Measurements from ENCODE around the gene TBC1D9. TPM values are rescaled to one million over a fixed set of nuclear protein-coding genes. Genes with fewer than 3 reads are reported as not detected.

The TBC1D9 gene
- total RNA-seq, 4 donors from 2014 or later: 1.5 to 3.5 (median 2.2) TPM

DNA sequence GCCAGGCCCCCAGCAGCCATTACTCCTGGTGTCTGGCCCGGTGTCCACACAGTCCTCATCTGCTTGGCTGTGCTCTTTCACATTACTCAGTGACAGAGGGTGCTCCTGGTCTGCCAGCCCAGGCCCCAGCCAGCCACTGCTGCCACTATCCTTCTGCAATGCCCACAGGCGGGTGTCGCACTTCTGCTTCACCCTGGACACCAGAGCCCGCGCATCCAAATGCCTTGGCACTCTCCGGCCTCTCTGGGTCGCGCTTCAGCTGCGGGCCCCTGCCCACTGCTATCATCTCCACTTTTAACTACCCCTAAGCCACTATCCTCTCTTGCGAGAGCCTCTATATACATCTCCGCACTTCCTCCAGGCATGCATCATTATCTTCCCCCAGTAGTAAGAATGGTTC lies 111.0 kb downstream of the TBC1D9 start:
- in situ Hi-C loops (cut with MboI; ENCODE audit: low sequenced_read_pairs in 4 of 4) (no loop called here), intact Hi-C loops (cut with DNase I; ENCODE audit: low total_unique reads) (no loop called here)
- no peaks in the 10 kb centered on the region for H3K36me3 ChIP-seq
- TF ChIP-seq, protein P1, sequence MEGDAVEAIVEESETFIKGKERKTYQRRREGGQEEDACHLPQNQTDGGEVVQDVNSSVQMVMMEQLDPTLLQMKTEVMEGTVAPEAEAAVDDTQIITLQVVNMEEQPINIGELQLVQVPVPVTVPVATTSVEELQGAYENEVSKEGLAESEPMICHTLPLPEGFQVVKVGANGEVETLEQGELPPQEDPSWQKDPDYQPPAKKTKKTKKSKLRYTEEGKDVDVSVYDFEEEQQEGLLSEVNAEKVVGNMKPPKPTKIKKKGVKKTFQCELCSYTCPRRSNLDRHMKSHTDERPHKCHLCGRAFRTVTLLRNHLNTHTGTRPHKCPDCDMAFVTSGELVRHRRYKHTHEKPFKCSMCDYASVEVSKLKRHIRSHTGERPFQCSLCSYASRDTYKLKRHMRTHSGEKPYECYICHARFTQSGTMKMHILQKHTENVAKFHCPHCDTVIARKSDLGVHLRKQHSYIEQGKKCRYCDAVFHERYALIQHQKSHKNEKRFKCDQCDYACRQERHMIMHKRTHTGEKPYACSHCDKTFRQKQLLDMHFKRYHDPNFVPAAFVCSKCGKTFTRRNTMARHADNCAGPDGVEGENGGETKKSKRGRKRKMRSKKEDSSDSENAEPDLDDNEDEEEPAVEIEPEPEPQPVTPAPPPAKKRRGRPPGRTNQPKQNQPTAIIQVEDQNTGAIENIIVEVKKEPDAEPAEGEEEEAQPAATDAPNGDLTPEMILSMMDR (IDR thresholded peaks at IDR 0.05 in 4 of 5, conservative IDR thresholded peaks at IDR 0.05 in 1 of 5): no peak
- no peaks in the 10 kb centered on the region for H3K4me1 ChIP-seq
- H3K27ac ChIP-seq: no peak overlapping the region
- no peak overlapping the region for H3K4me3 ChIP-seq
- no peaks in the 10 kb centered on the region for H3K27me3 ChIP-seq
- DNase-seq (no peak), ATAC-seq (no peak)
- H3K9me3 ChIP-seq: no peaks in the 10 kb centered on the region

GRCh38 chr4:140644470-140645185 lies 111.6 kb downstream of the TBC1D9 start:
- Histone ChIP-seq H3K27ac (no peak overlapping the region), H3K9me3 (no peaks in the 10 kb centered on the region), H3K4me1 (no peaks in the 10 kb centered on the region), H3K36me3 (no peaks in the 10 kb centered on the region), H3K4me3 (no peak overlapping the region), H3K27me3 (no peaks in the 10 kb centered on the region)
- intact Hi-C loops (cut with DNase I; ENCODE audit: low total_unique reads): no loop called here
- in situ Hi-C loops (cut with MboI; ENCODE audit: low sequenced_read_pairs in 4 of 4): no loop called here
- DNase-seq: no peak
- no peak for TF ChIP-seq POLR2A (IDR thresholded peaks at IDR 0.05)
- TF ChIP-seq, protein P1 (IDR thresholded peaks at IDR 0.05 in 4 of 5, conservative IDR thresholded peaks at IDR 0.05 in 1 of 5): no peak
- no peak for ATAC-seq

- H3K4me1 ChIP-seq: no peaks in the 10 kb centered on the region
- H3K27ac ChIP-seq: no peak overlapping the region
- H3K27me3 ChIP-seq: no peaks in the 10 kb centered on the region
- H3K36me3 ChIP-seq: no peaks in the 10 kb centered on the region
- H3K9me3 ChIP-seq: no peaks in the 10 kb centered on the region
- H3K4me3 ChIP-seq: no peak overlapping the region
- intact Hi-C loops (cut with DNase I; ENCODE audit: low total_unique reads): no loop called here
- TF ChIP-seq, protein P1 (IDR thresholded peaks at IDR 0.05 in 4 of 5, conservative IDR thresholded peaks at IDR 0.05 in 1 of 5): no peak
- TF ChIP-seq POLR2A (IDR thresholded peaks at IDR 0.05): no peak
- in situ Hi-C loops (cut with MboI; ENCODE audit: low sequenced_read_pairs in 4 of 4): no loop called here
- no peak for DNase-seq
- no peak for ATAC-seq
Measured at GRCh38 chr4:140643571-140644055, 112.6 kb downstream of the TBC1D9 start.

DNA sequence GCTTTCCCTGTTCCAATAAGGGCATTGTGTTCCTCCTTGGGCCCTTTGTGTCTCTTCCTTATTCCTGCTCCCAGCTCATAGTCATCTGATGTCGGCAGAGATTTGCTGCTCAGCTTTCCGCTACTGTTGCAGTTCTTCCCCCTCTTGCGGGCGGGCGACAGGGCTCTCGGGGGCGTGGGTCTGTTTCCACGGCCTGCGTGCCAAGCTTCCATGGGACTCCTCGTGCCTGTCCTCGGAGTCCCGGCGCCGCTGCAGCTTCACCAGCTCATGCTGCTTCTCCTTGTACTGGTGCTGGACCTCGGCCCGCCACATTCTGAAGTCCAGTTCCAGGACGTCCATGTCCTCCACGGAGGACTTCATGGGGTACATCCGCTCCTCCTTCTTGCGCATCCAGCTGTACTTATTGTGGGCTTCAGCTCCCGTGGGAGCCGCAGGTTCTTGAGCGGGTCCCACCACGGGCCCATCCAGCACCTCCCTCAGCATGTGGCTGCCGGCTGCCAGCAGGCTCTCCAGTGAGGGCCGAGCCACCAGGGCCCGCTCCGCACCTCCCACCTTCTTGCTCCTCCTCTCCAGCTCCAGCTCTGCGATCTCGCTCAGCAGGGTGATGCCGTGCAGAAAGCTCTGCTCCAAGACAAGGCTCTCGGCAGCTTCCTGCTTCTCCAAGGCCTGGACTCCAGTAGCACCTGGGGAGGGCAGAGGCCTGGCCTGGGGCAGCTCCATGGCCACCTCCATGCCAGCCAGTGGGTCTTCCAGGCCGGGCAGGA lies 113.3 kb downstream of the TBC1D9 start:
- no peaks in the 10 kb centered on the region for H3K9me3 ChIP-seq
- in situ Hi-C loops (cut with MboI; ENCODE audit: low sequenced_read_pairs in 4 of 4) (no loop called here), intact Hi-C loops (cut with DNase I; ENCODE audit: low total_unique reads) (no loop called here)
- no peak for DNase-seq
- no peak overlapping the region for H3K4me3 ChIP-seq
- H3K4me1 ChIP-seq: no peaks in the 10 kb centered on the region
- H3K27me3 ChIP-seq: no peaks in the 10 kb centered on the region
- no peak for ATAC-seq
- H3K36me3 ChIP-seq: no peaks in the 10 kb centered on the region
- no peak overlapping the region for H3K27ac ChIP-seq
- no peak for TF ChIP-seq POLR2A (IDR thresholded peaks at IDR 0.05)
- TF ChIP-seq, protein P1 (IDR thresholded peaks at IDR 0.05 in 4 of 5, conservative IDR thresholded peaks at IDR 0.05 in 1 of 5): no peak
